HFF-Myc (cell line): ENCODE results near the gene SMAD3.

Experiments used
- DNase-seq: peaks from one replicate; pipeline ENCODE4 v3.0.0-alpha.2; 2011; ENCODE audit warnings: low read depth; ENCODE audit errors: extremely low read depth
- H3K4me3 ChIP-seq: replicated peaks from 2 replicates; pipeline ENCODE4 v1.5.1; 2011; ENCODE audit warnings: low read depth, mild to moderate bottlenecking, control low read depth, low read length
- TF ChIP-seq, protein P1 (sequence below): IDR thresholded peaks from 2 replicates; pipeline ENCODE4 v1.5.1; 2012; ENCODE audit warnings: mild to moderate bottlenecking, low read depth, low read length, control low read depth; ENCODE audit errors: missing control alignments

SMAD3 gene

DNA sequence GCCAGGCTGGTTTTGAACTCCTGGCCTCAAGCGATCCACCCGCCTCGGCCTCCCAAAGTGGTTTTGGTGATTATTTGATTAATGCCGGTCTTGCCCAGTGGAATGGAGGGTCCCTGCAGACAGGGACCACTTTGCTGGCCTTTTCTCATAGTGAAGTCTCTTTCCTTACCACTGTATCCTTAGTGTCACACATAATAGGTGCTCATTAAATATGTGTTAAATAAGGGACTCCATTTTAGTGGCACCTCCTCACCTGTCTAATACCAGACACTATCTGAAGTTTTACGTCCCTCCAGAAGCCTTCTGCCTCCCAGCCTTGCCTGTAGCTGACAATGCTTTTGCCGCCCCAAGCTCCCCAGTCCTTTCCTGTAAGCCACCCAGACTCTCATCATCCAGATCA, 97.8 kb downstream of the SMAD3 start:
- H3K4me3 ChIP-seq: no peak overlapping the region
- TF ChIP-seq, protein P1, sequence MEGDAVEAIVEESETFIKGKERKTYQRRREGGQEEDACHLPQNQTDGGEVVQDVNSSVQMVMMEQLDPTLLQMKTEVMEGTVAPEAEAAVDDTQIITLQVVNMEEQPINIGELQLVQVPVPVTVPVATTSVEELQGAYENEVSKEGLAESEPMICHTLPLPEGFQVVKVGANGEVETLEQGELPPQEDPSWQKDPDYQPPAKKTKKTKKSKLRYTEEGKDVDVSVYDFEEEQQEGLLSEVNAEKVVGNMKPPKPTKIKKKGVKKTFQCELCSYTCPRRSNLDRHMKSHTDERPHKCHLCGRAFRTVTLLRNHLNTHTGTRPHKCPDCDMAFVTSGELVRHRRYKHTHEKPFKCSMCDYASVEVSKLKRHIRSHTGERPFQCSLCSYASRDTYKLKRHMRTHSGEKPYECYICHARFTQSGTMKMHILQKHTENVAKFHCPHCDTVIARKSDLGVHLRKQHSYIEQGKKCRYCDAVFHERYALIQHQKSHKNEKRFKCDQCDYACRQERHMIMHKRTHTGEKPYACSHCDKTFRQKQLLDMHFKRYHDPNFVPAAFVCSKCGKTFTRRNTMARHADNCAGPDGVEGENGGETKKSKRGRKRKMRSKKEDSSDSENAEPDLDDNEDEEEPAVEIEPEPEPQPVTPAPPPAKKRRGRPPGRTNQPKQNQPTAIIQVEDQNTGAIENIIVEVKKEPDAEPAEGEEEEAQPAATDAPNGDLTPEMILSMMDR: no peak
- DNase-seq: no peak

GRCh38 chr15:67164401-67164791, 99.0 kb downstream of the SMAD3 start:
- TF ChIP-seq, protein P1: no peak
- no peak overlapping the region for H3K4me3 ChIP-seq
- DNase-seq: no peak

- TF ChIP-seq, protein P1: no peak
- H3K4me3 ChIP-seq: no peak overlapping the region
- DNase-seq: no peak
Observed at GRCh38 chr15:67164811-67165253, 99.4 kb downstream of the SMAD3 start.

DNA sequence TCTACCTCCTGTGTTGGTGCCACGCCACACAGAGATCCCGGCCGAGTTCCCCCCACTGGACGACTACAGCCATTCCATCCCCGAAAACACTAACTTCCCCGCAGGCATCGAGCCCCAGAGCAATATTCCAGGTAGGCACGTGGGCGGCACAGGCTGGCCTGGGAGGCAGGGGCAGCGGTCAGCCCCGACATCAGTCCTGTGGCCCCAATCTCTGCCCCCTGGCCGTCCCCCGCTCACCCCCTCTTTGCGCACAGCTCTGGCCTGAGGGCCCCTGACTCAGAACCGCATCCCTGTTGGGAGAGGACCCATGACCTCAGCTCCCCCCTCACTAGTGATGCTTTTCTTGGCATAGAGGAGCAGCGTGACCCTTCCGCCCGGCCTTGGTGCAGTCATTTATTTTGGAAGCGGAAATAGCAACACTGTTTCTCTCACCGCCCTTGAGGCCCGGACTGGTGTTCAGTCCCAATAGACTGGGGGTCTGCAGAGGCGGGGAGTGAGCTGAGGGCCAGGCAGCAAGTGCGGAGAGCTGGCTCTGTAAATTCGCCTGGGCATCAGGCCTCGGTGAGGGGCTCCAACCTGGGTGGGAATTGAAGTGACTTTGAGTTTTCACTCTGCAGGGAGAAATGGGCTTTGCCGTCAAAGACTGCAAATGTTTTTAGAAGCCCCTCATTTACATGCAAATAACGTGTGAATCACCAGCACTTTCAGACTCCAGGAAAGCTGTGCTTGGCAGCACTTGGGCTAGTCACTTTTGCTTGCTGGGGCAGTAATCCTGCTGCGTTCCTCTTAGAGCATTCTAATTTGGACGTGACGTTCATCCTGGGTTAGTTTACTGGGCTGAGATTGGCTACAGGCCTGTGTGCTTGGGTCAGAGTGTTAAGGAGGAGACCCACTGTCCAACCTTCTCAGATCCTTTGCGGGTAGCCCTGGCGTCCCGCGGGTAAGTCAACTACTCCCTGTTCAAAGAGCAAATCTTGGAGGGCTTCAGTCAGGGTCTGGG, 100.2 kb downstream of the SMAD3 start:
- no peak for DNase-seq
- TF ChIP-seq, protein P1: no peak
- H3K4me3 ChIP-seq: no peak overlapping the region

DNA sequence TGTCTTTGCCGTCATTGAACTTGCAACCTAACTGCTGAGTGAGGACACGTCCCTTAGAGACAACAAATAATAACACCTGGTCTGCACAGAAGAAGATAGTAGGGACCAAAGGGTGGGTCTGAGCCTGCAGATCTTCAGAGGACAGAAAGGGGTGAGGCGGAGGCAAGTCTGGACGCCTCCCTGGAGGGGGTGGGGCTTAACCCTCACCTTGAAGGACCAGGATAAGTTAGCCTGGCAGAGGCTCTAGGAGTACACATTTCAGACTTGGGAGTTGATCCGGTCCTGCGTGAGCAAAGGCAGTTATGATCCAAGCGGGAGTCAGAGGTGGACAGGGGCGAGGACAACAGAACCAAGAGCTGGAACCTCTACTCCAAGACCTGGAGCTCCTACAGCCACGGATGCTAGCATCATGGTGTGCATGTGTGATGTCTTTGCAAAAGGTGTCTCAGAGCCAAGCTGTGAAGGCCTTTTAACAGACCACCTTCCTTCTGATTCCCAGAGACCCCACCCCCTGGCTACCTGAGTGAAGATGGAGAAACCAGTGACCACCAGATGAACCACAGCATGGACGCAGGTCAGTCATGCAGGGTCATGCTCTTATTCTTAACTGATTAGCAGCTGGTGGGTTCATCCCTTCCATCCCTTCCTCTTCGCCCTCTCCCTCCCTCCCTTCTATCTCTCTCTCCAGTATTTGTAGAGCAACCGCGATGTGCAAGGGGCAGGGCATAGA, 101.0 kb downstream of the SMAD3 start:
- TF ChIP-seq, protein P1: no peak
- DNase-seq: no peak
- H3K4me3 ChIP-seq: no peak overlapping the region

GRCh38 chr15:67167091-67167490, 101.7 kb downstream of the SMAD3 start:
- no peak for DNase-seq
- TF ChIP-seq, protein P1: no peak

More at GRCh38 chr15:67167091-67167490, 101.7 kb downstream of the SMAD3 start:
- H3K4me3 ChIP-seq: no peak overlapping the region
